ENCODE results near the gene CROCC. TPM values are rescaled to one million over a fixed set of nuclear protein-coding genes. Genes with fewer than 3 reads are reported as not detected.
"Not testable (repeated sequence)": the region's sequence is repeated elsewhere in the genome, so short reads cannot be mapped to it uniquely, and the experiment has no call there.

CROCC gene
- total RNA-seq, 1 donor from 2014 or later, result 25.7 TPM

- intact Hi-C loops (cut with micrococcal nuclease), result no loop called here
- Mint-ChIP-seq H3K4me3 (ENCODE audit: low read depth) (no peak overlapping the region), H3K9me3 (no peaks in the 10 kb centered on the region), H3K27me3 (ENCODE audit: low read depth) (no peaks in the 10 kb centered on the region), H3K27ac (no peak overlapping the region), H3K4me1 (ENCODE audit: low read depth) (peaks cover 24% of the 10 kb centered on the region), H3K36me3 (ENCODE audit: low read depth) (no peaks in the 10 kb centered on the region)
- no peak for DNase-seq (ENCODE audit: low spot score)
Measured at GRCh38 chr1:16903458-16903796, 18.3 kb upstream of the CROCC start.

- Mint-ChIP-seq H3K4me3 (ENCODE audit: low read depth) (no peak overlapping the region), H3K27ac (no peak overlapping the region), H3K4me1 (ENCODE audit: low read depth) (peaks cover 24% of the 10 kb centered on the region), H3K9me3 (no peaks in the 10 kb centered on the region), H3K27me3 (ENCODE audit: low read depth) (no peaks in the 10 kb centered on the region), H3K36me3 (ENCODE audit: low read depth) (no peaks in the 10 kb centered on the region)
- intact Hi-C loops (cut with micrococcal nuclease), result loop anchor here (1.0 kb wide), 3 partner anchors 8 to 390 kb away; partner anchors contain the start of gene RNU1-1
- peak; percentile 99 for DNase-seq (ENCODE audit: low spot score)
Measured at GRCh38 chr1:16904560-16905109, 17.1 kb upstream of the CROCC start.

- H3K9me3 Mint-ChIP-seq, result no peaks in the 10 kb centered on the region
- peaks cover 2% of the 10 kb centered on the region for H3K27me3 Mint-ChIP-seq (ENCODE audit: low read depth)
- H3K4me3 Mint-ChIP-seq (ENCODE audit: low read depth), result no peak overlapping the region
- H3K27ac Mint-ChIP-seq, result no peak overlapping the region
- intact Hi-C loops (cut with micrococcal nuclease), result loop anchor here (1.0 kb wide), 2 partner anchors 8 to 391 kb away; partner anchors contain the start of gene RNU1-1
- peak; percentile 54 for DNase-seq (ENCODE audit: low spot score)
- H3K4me1 Mint-ChIP-seq (ENCODE audit: low read depth), result peaks cover 24% of the 10 kb centered on the region
- H3K36me3 Mint-ChIP-seq (ENCODE audit: low read depth), result no peaks in the 10 kb centered on the region
Measured at GRCh38 chr1:16905110-16905867, 16.4 kb upstream of the CROCC start.

GRCh38 chr1:16905868-16906702, 15.6 kb upstream of the CROCC start:
- no peak overlapping the region for H3K27ac Mint-ChIP-seq
- H3K27me3 Mint-ChIP-seq (ENCODE audit: low read depth), result peaks cover 2% of the 10 kb centered on the region
- intact Hi-C loops (cut with micrococcal nuclease), result loop anchor here (1.0 kb wide), 2 partner anchors 7 to 392 kb away; partner anchors contain the start of gene RNU1-1
- H3K4me3 Mint-ChIP-seq (ENCODE audit: low read depth), result no peak overlapping the region
- no peaks in the 10 kb centered on the region for H3K9me3 Mint-ChIP-seq
- H3K36me3 Mint-ChIP-seq (ENCODE audit: low read depth), result no peaks in the 10 kb centered on the region
- no peak for DNase-seq (ENCODE audit: low spot score)
- H3K4me1 Mint-ChIP-seq (ENCODE audit: low read depth), result peaks cover 19% of the 10 kb centered on the region

- no peak overlapping the region for H3K4me3 Mint-ChIP-seq (ENCODE audit: low read depth)
Measured at GRCh38 chr1:16906873-16907272, 14.9 kb upstream of the CROCC start.

GRCh38 chr1:16907870-16908758, 13.6 kb upstream of the CROCC start:
- Mint-ChIP-seq H3K27ac (no peak overlapping the region), H3K4me3 (ENCODE audit: low read depth) (no peak overlapping the region), H3K27me3 (ENCODE audit: low read depth) (peaks cover 4% of the 10 kb centered on the region), H3K9me3 (no peaks in the 10 kb centered on the region), H3K36me3 (ENCODE audit: low read depth) (no peaks in the 10 kb centered on the region), H3K4me1 (ENCODE audit: low read depth) (peaks cover 14% of the 10 kb centered on the region)
- DNase-seq (ENCODE audit: low spot score), result no peak
- intact Hi-C loops (cut with micrococcal nuclease), result no loop called here

More at GRCh38 chr1:16906873-16907272, 14.9 kb upstream of the CROCC start:
- Mint-ChIP-seq H3K36me3 (ENCODE audit: low read depth) (no peaks in the 10 kb centered on the region), H3K9me3 (no peaks in the 10 kb centered on the region), H3K27me3 (ENCODE audit: low read depth) (peaks cover 2% of the 10 kb centered on the region), H3K4me1 (ENCODE audit: low read depth) (peaks cover 15% of the 10 kb centered on the region), H3K27ac (no peak overlapping the region)
- DNase-seq (ENCODE audit: low spot score), result no peak
- intact Hi-C loops (cut with micrococcal nuclease), result no loop called here

- DNase-seq (ENCODE audit: low spot score); H3K27me3 Mint-ChIP-seq (ENCODE audit: low read depth); H3K4me3 Mint-ChIP-seq (ENCODE audit: low read depth); H3K9me3 Mint-ChIP-seq; intact Hi-C loops (cut with micrococcal nuclease); H3K36me3 Mint-ChIP-seq (ENCODE audit: low read depth); H3K27ac Mint-ChIP-seq: not testable (repeated sequence)
- H3K4me1 Mint-ChIP-seq (ENCODE audit: low read depth), result peaks cover 21% of the 10 kb centered on the region
Measured at GRCh38 chr1:16911851-16912721, 9.6 kb upstream of the CROCC start.

- not testable (repeated sequence) for H3K36me3 Mint-ChIP-seq (ENCODE audit: low read depth); DNase-seq (ENCODE audit: low spot score); H3K27ac Mint-ChIP-seq; H3K9me3 Mint-ChIP-seq; H3K27me3 Mint-ChIP-seq (ENCODE audit: low read depth)
- Mint-ChIP-seq H3K4me3 (ENCODE audit: low read depth) (peak overlapping the region; percentile 70), H3K4me1 (ENCODE audit: low read depth) (peaks cover 19% of the 10 kb centered on the region)
- intact Hi-C loops (cut with micrococcal nuclease), result loop anchor here (1.0 kb wide), 1 partner anchor 7 kb away; no protein-coding TSS in a partner anchor
Measured at GRCh38 chr1:16912742-16913141, 9.0 kb upstream of the CROCC start.

- peaks cover 19% of the 10 kb centered on the region for H3K4me1 Mint-ChIP-seq (ENCODE audit: low read depth)
- intact Hi-C loops (cut with micrococcal nuclease), result loop anchor here (1.0 kb wide), 1 partner anchor 8 kb away; no protein-coding TSS in a partner anchor
Measured at GRCh38 chr1:16913181-16913832, 8.4 kb upstream of the CROCC start.

GRCh38 chr1:16913833-16914662, 7.7 kb upstream of the CROCC start:
- no peaks in the 10 kb centered on the region for H3K9me3 Mint-ChIP-seq
- DNase-seq (ENCODE audit: low spot score), result peak; percentile 87
- peaks cover 19% of the 10 kb centered on the region for H3K4me1 Mint-ChIP-seq (ENCODE audit: low read depth)
- peak overlapping the region; percentile 68 for H3K27ac Mint-ChIP-seq
- H3K4me3 Mint-ChIP-seq (ENCODE audit: low read depth), result peak overlapping the region; percentile 90
- H3K27me3 Mint-ChIP-seq (ENCODE audit: low read depth), result peaks cover 9% of the 10 kb centered on the region
- no peaks in the 10 kb centered on the region for H3K36me3 Mint-ChIP-seq (ENCODE audit: low read depth)
- intact Hi-C loops (cut with micrococcal nuclease), result loop anchor here (1.0 kb wide), 1 partner anchor 9 kb away; no protein-coding TSS in a partner anchor

More at GRCh38 chr1:16913181-16913832, 8.4 kb upstream of the CROCC start:
- DNase-seq (ENCODE audit: low spot score), result no peak
- peaks cover 9% of the 10 kb centered on the region for H3K27me3 Mint-ChIP-seq (ENCODE audit: low read depth)
- H3K4me3 Mint-ChIP-seq (ENCODE audit: low read depth), result peak overlapping the region; percentile 70
- H3K27ac Mint-ChIP-seq, result no peak overlapping the region
- H3K36me3 Mint-ChIP-seq (ENCODE audit: low read depth), result no peaks in the 10 kb centered on the region
- H3K9me3 Mint-ChIP-seq, result no peaks in the 10 kb centered on the region
